Natural killer cell (primary cell): ENCODE measurements around the gene FBXO31. TPM values are rescaled to one million over a fixed set of nuclear protein-coding genes. Genes with fewer than 3 reads are reported as not detected.

Source experiments
- ATAC-seq, 3 donors: fragments of 150-1000 bp in 2 of 3; fragments of 200-7000 bp in 1 of 3; cut with Tn5 transposase; 1 replicate in 1 of 3; 2 replicates in 2 of 3; pipeline ENCODE4 v1.10.0; 2021; ENCODE audit warnings: mild to moderate bottlenecking in 2 of 3, moderate library complexity in 2 of 3
- DNase-seq, 2 donors: peaks; one replicate each; pipeline versions ENCODE4 v3.0.0 to v3.0.0-alpha.2; 2013 to 2021; ENCODE audit warnings: mixed read lengths in 1 of 2
- H3K27ac ChIP-seq: one replicate; pipeline ENCODE4 v1.5.1; 2013; ENCODE audit warnings: mild to moderate bottlenecking, low read length
- H3K27me3 ChIP-seq: one replicate; pipeline ENCODE4 v1.6.1; 2013; ENCODE audit warnings: low read length; ENCODE audit not compliant: control insufficient read depth, insufficient read depth
- H3K36me3 ChIP-seq: one replicate; pipeline ENCODE4 v1.6.1; 2013; ENCODE audit warnings: low read length; ENCODE audit not compliant: control insufficient read depth, insufficient read depth
- H3K4me1 ChIP-seq: one replicate; pipeline ENCODE4 v1.6.1; 2013; ENCODE audit warnings: low read length; ENCODE audit not compliant: control insufficient read depth, insufficient read depth
- H3K4me3 ChIP-seq: one replicate; pipeline ENCODE4 v1.5.1; 2013; ENCODE audit warnings: low read length
- H3K9me3 ChIP-seq: one replicate; pipeline ENCODE4 v1.6.1; 2013; ENCODE audit warnings: low read length; ENCODE audit not compliant: control insufficient read depth, insufficient read depth
- H3K27ac Mint-ChIP-seq, 2 donors: one replicate each; pipeline ENCODE4 v1.8.0; 2022; ENCODE audit warnings: mild to moderate bottlenecking in 2 of 2, mixed read lengths in 2 of 2, moderate library complexity in 1 of 2
- H3K27me3 Mint-ChIP-seq, 2 donors: one replicate each; pipeline ENCODE4 v1.8.0; 2022; ENCODE audit warnings: low read depth in 2 of 2, mixed read lengths in 2 of 2
- H3K36me3 Mint-ChIP-seq: one replicate; pipeline ENCODE4 v1.8.0; 2022; ENCODE audit warnings: mixed read lengths
- H3K4me1 Mint-ChIP-seq, 2 donors: one replicate each; pipeline ENCODE4 v1.8.0; 2022; ENCODE audit warnings: mixed read lengths in 2 of 2
- H3K4me3 Mint-ChIP-seq: one replicate; pipeline ENCODE4 v1.8.0; 2022; ENCODE audit warnings: mild to moderate bottlenecking, moderate library complexity, mixed read lengths
- H3K9me3 Mint-ChIP-seq, 2 donors: one replicate each; pipeline ENCODE4 v1.8.0; 2022; ENCODE audit warnings: mixed read lengths in 2 of 2
- CTCF ChIP-seq: fragments of 200-600 bp; IDR thresholded peaks from one replicate; pipeline ENCODE4 v1.8.0; 2022; ENCODE audit warnings: antibody characterized with exemption
- WGBS: methylation state at CpG from one replicate; pipeline ENCODE4 v1.1.7; 2013; ENCODE audit warnings: missing lambda C conversion rate; ENCODE audit not compliant: insufficient coverage; 5-methylcytosine and 5-hydroxymethylcytosine counted together
- intact Hi-C: fragments of 100-400 bp; cut with micrococcal nuclease; formaldehyde crosslinking; loops from one replicate; pipeline ENCODE4 v1.14.2; 2022
- total RNA-seq, 4 donors: library from RNA; stranded (reverse); fragments of 120-200 nt in 1 of 4; gene quantifications; one replicate each; pipeline versions ENCODE4 v1.2.3 to v1.2.4, GENCODE V29; 2013 to 2022

Gene FBXO31
- total RNA-seq, 3 donors from 2014 or later (not counting 1 experiment from before 2014, with no cell fraction given), result 32.2 to 47.2 (median 37.6) TPM

- Histone ChIP-seq H3K4me1 (no peaks in the 10 kb centered on the region), H3K27ac (no peak overlapping the region), H3K27me3 (no peaks in the 10 kb centered on the region), H3K9me3 (no peaks in the 10 kb centered on the region), H3K4me3 (no peak overlapping the region), H3K36me3 (no peaks in the 10 kb centered on the region)
- ATAC-seq (no peak), DNase-seq (no peak)
- WGBS, result 100% methylated on average over 4 of the region's 7 CpGs
- TF ChIP-seq CTCF, result no peak
- Mint-ChIP-seq H3K4me1 (no peaks in the 10 kb centered on the region), H3K9me3 (no peaks in the 10 kb centered on the region), H3K27me3 (no peaks in the 10 kb centered on the region), H3K4me3 (no peak overlapping the region), H3K27ac (no peak overlapping the region), H3K36me3 (no peaks in the 10 kb centered on the region)
- intact Hi-C loops, result no loop called here
Observed at GRCh38 chr16:87310610-87311009, 73.0 kb downstream of the FBXO31 start.

GRCh38 chr16:87309620-87310525 lies 73.7 kb downstream of the FBXO31 start:
- TF ChIP-seq CTCF, result no peak
- no peak for ATAC-seq
- no peaks in the 10 kb centered on the region for H3K9me3 Mint-ChIP-seq
- H3K4me3 Mint-ChIP-seq, result no peak overlapping the region
- Histone ChIP-seq H3K36me3 (no peaks in the 10 kb centered on the region), H3K27ac (no peak overlapping the region), H3K4me3 (no peak overlapping the region), H3K9me3 (no peaks in the 10 kb centered on the region), H3K4me1 (no peaks in the 10 kb centered on the region), H3K27me3 (no peaks in the 10 kb centered on the region)
- WGBS, result 87% methylated on average over 5 of the region's 5 CpGs
- intact Hi-C loops, result no loop called here
- H3K27me3 Mint-ChIP-seq, result no peaks in the 10 kb centered on the region
- no peak for DNase-seq
- no peak overlapping the region for H3K27ac Mint-ChIP-seq
- no peaks in the 10 kb centered on the region for H3K4me1 Mint-ChIP-seq
- no peaks in the 10 kb centered on the region for H3K36me3 Mint-ChIP-seq

- H3K4me1 ChIP-seq, result no peaks in the 10 kb centered on the region
- H3K36me3 Mint-ChIP-seq, result no peaks in the 10 kb centered on the region
- 93% methylated on average over 4 of the region's 4 CpGs for WGBS
- DNase-seq (no peak), ATAC-seq (no peak)
- no peak overlapping the region for H3K4me3 Mint-ChIP-seq
- no peak for TF ChIP-seq CTCF
- no peaks in the 10 kb centered on the region for H3K9me3 Mint-ChIP-seq
- H3K4me1 Mint-ChIP-seq, result no peaks in the 10 kb centered on the region
- intact Hi-C loops, result no loop called here
- no peak overlapping the region for H3K4me3 ChIP-seq
- no peaks in the 10 kb centered on the region for H3K27me3 ChIP-seq
- no peak overlapping the region for H3K27ac Mint-ChIP-seq
- no peaks in the 10 kb centered on the region for H3K9me3 ChIP-seq
- H3K36me3 ChIP-seq, result no peaks in the 10 kb centered on the region
- no peaks in the 10 kb centered on the region for H3K27me3 Mint-ChIP-seq
- H3K27ac ChIP-seq, result no peak overlapping the region
Observed at GRCh38 chr16:87308826-87309225, 74.8 kb downstream of the FBXO31 start.

GRCh38 chr16:87306516-87306915 lies 77.1 kb downstream of the FBXO31 start:
- H3K4me1 Mint-ChIP-seq, result no peaks in the 10 kb centered on the region

More at GRCh38 chr16:87306516-87306915, 77.1 kb downstream of the FBXO31 start:
- Mint-ChIP-seq H3K36me3 (no peaks in the 10 kb centered on the region), H3K27me3 (no peaks in the 10 kb centered on the region), H3K27ac (no peak overlapping the region), H3K4me3 (no peak overlapping the region), H3K9me3 (no peaks in the 10 kb centered on the region)
- WGBS, result 91% methylated on average over 2 of the region's 3 CpGs
- ATAC-seq, result no peak
- Histone ChIP-seq H3K9me3 (no peaks in the 10 kb centered on the region), H3K27ac (no peak overlapping the region), H3K4me3 (no peak overlapping the region), H3K36me3 (no peaks in the 10 kb centered on the region), H3K4me1 (no peaks in the 10 kb centered on the region), H3K27me3 (no peaks in the 10 kb centered on the region)
- DNase-seq, result no peak
- intact Hi-C loops, result no loop called here
- no peak for TF ChIP-seq CTCF
